Astrocyte (in vitro differentiated cells and primary cell): ENCODE results near the gene UGT1A9. TPM values are rescaled to one million over a fixed set of nuclear protein-coding genes. Genes with fewer than 3 reads are reported as not detected.
"Not testable (repeated sequence)": the region's sequence is repeated elsewhere in the genome, so short reads cannot be mapped to it uniquely, and the experiment has no call there.

Experiments used
- DNase-seq: peaks from one replicate; pipeline ENCODE4 v3.0.0-alpha.2; 2010; ENCODE audit warnings: low read depth
- FAIRE-seq: peaks from 2 replicates; lab custom pipeline; 2011; peaks lifted over from hg19 to GRCh38; lab: Jason Lieb, UNC
- H2AFZ ChIP-seq: 2 replicates; pipeline ENCODE4 v1.6.0; 2012; ENCODE audit warnings: low read depth, low read length, inconsistent platforms
- H3K27ac ChIP-seq: 2 replicates; pipeline ENCODE4 v1.5.1; 2011; ENCODE audit warnings: low read depth, low read length, inconsistent platforms
- H3K27me3 ChIP-seq: 2 replicates; pipeline ENCODE4 v1.6.0; 2011; ENCODE audit warnings: low read length, inconsistent platforms; ENCODE audit not compliant: insufficient read depth
- H3K36me3 ChIP-seq: 2 replicates; pipeline ENCODE4 v1.5.1; 2011; ENCODE audit warnings: low read length, inconsistent platforms; ENCODE audit not compliant: insufficient read depth
- H3K4me1 ChIP-seq: 2 replicates; pipeline ENCODE4 v1.5.1; 2011; ENCODE audit warnings: low read length, inconsistent platforms; ENCODE audit not compliant: insufficient read depth
- H3K4me2 ChIP-seq: 2 replicates; pipeline ENCODE4 v1.6.0; 2012; ENCODE audit warnings: low read length, inconsistent platforms
- H3K4me3 ChIP-seq: 2 replicates; pipeline ENCODE4 v1.5.1; 2011; ENCODE audit warnings: low read depth, mild to moderate bottlenecking, low read length, inconsistent platforms; ENCODE audit not compliant: insufficient read depth
- H3K79me2 ChIP-seq: 2 replicates; pipeline ENCODE4 v1.6.0; 2012; ENCODE audit warnings: mild to moderate bottlenecking, low read length, inconsistent platforms; ENCODE audit not compliant: insufficient read depth
- H3K9ac ChIP-seq: 2 replicates; pipeline ENCODE4 v1.6.0; 2012; ENCODE audit warnings: mild to moderate bottlenecking, low read length, inconsistent platforms
- H3K9me3 ChIP-seq: 2 replicates; pipeline ENCODE4 v1.5.1; 2012; ENCODE audit warnings: low read depth, mild to moderate bottlenecking, low read length, inconsistent platforms; ENCODE audit not compliant: insufficient read depth
- H4K20me1 ChIP-seq: 2 replicates; pipeline ENCODE4 v1.6.0; 2012; ENCODE audit warnings: low read length, inconsistent platforms; ENCODE audit not compliant: insufficient read depth
- H3K27ac Mint-ChIP-seq: one replicate; pipeline ENCODE4 v1.8.0; 2021; ENCODE audit warnings: mild to moderate bottlenecking, mixed read lengths; ENCODE audit not compliant: unreplicated experiment
- H3K27me3 Mint-ChIP-seq: one replicate; pipeline ENCODE4 v1.8.0; 2021; ENCODE audit warnings: low read depth, mixed read lengths; ENCODE audit not compliant: unreplicated experiment
- H3K36me3 Mint-ChIP-seq: one replicate; pipeline ENCODE4 v1.8.0; 2021; ENCODE audit warnings: low read depth, mixed read lengths; ENCODE audit not compliant: unreplicated experiment
- H3K4me1 Mint-ChIP-seq: one replicate; pipeline ENCODE4 v1.8.0; 2021; ENCODE audit warnings: low read depth, mixed read lengths; ENCODE audit not compliant: unreplicated experiment
- H3K4me3 Mint-ChIP-seq: one replicate; pipeline ENCODE4 v1.8.0; 2021; ENCODE audit warnings: mild to moderate bottlenecking, moderate library complexity, mixed read lengths; ENCODE audit not compliant: unreplicated experiment
- H3K9me3 Mint-ChIP-seq: one replicate; pipeline ENCODE4 v1.8.0; 2021; ENCODE audit warnings: mild to moderate bottlenecking, mixed read lengths; ENCODE audit not compliant: unreplicated experiment
- CTCF ChIP-seq: IDR thresholded peaks from 2 replicates; pipeline ENCODE4 v1.5.1; 2011; ENCODE audit warnings: low read depth, mild to moderate bottlenecking, inconsistent platforms, low read length, moderate library complexity; ENCODE audit not compliant: insufficient read depth
- EZH2 ChIP-seq: IDR thresholded peaks from 2 replicates; pipeline ENCODE4 v1.6.1; 2012; ENCODE audit warnings: mild to moderate bottlenecking, low read length, inconsistent platforms; ENCODE audit not compliant: insufficient read depth
- total RNA-seq: library from RNA; stranded (reverse); gene quantifications from 2 replicates; pipeline ENCODE4 v1.2.1, GENCODE V29; 2021

UGT1A9 gene
- total RNA-seq, 1 donor from 2014 or later = not detected

- H3K4me2 ChIP-seq = no peak overlapping the region
- H3K27ac ChIP-seq = no peak overlapping the region
- Mint-ChIP-seq H3K36me3 (no peaks in the 10 kb centered on the region), H3K27me3 (peaks cover 23% of the 10 kb centered on the region), H3K4me1 (no peaks in the 10 kb centered on the region), H3K9me3 (peaks cover 7% of the 10 kb centered on the region), H3K27ac (no peak overlapping the region), H3K4me3 (no peak overlapping the region)
- H2AFZ ChIP-seq = no peak overlapping the region
- H3K4me1 ChIP-seq = no peaks in the 10 kb centered on the region
- H3K4me3 ChIP-seq = no peak overlapping the region
- no peak for DNase-seq
- H3K9ac ChIP-seq = no peak overlapping the region
- H4K20me1 ChIP-seq = no peaks in the 10 kb centered on the region
- H3K79me2 ChIP-seq = no peaks in the 10 kb centered on the region
- no peaks in the 10 kb centered on the region for H3K36me3 ChIP-seq
- no peaks in the 10 kb centered on the region for H3K9me3 ChIP-seq
- no peak for TF ChIP-seq EZH2
- no peak for TF ChIP-seq CTCF
- FAIRE-seq = no peak
- no peaks in the 10 kb centered on the region for H3K27me3 ChIP-seq
Observed at GRCh38 chr2:233638836-233639235, 32.9 kb upstream of the UGT1A9 start.

GRCh38 chr2:233639860-233640259 is 31.8 kb upstream of the UGT1A9 start:
- peaks cover 16% of the 10 kb centered on the region for H3K27me3 Mint-ChIP-seq
- H3K27ac Mint-ChIP-seq = no peak overlapping the region
- FAIRE-seq (no peak), DNase-seq (no peak)
- Histone ChIP-seq H3K4me3 (no peak overlapping the region), H3K9me3 (no peaks in the 10 kb centered on the region), H4K20me1 (no peaks in the 10 kb centered on the region), H3K9ac (no peak overlapping the region), H3K36me3 (no peaks in the 10 kb centered on the region), H2AFZ (no peak overlapping the region), H3K4me2 (no peak overlapping the region), H3K27me3 (no peaks in the 10 kb centered on the region), H3K79me2 (no peaks in the 10 kb centered on the region), H3K27ac (no peak overlapping the region), H3K4me1 (no peaks in the 10 kb centered on the region)
- H3K36me3 Mint-ChIP-seq = no peaks in the 10 kb centered on the region
- no peak overlapping the region for H3K4me3 Mint-ChIP-seq
- no peak for TF ChIP-seq CTCF
- no peaks in the 10 kb centered on the region for H3K4me1 Mint-ChIP-seq
- H3K9me3 Mint-ChIP-seq = peaks cover 7% of the 10 kb centered on the region

GRCh38 chr2:233643128-233643527 is 28.6 kb upstream of the UGT1A9 start:
- Histone ChIP-seq H3K36me3 (no peaks in the 10 kb centered on the region), H3K4me3 (no peak overlapping the region), H2AFZ (no peak overlapping the region), H3K79me2 (no peaks in the 10 kb centered on the region), H3K27ac (no peak overlapping the region), H3K9ac (no peak overlapping the region), H3K4me1 (no peaks in the 10 kb centered on the region), H3K27me3 (no peaks in the 10 kb centered on the region), H3K4me2 (no peak overlapping the region), H4K20me1 (no peaks in the 10 kb centered on the region), H3K9me3 (peaks cover 3% of the 10 kb centered on the region)
- Mint-ChIP-seq H3K4me1 (no peaks in the 10 kb centered on the region), H3K4me3 (no peak overlapping the region), H3K27ac (no peak overlapping the region), H3K9me3 (peaks cover 12% of the 10 kb centered on the region), H3K36me3 (no peaks in the 10 kb centered on the region), H3K27me3 (peaks cover 5% of the 10 kb centered on the region)
- TF ChIP-seq CTCF (no peak), EZH2 (no peak)
- FAIRE-seq (no peak), DNase-seq (no peak)

GRCh38 chr2:233646033-233646432 is 25.7 kb upstream of the UGT1A9 start:
- H3K4me2 ChIP-seq, H3K4me1 ChIP-seq, H3K4me1 Mint-ChIP-seq, H3K36me3 Mint-ChIP-seq, FAIRE-seq, H3K36me3 ChIP-seq, H3K4me3 ChIP-seq, H3K27ac Mint-ChIP-seq, H3K27me3 Mint-ChIP-seq, H3K27me3 ChIP-seq, DNase-seq, H3K9ac ChIP-seq, H3K9me3 ChIP-seq, H2AFZ ChIP-seq, H3K4me3 Mint-ChIP-seq, H4K20me1 ChIP-seq, H3K27ac ChIP-seq, H3K79me2 ChIP-seq: not testable (repeated sequence)
- peaks cover 12% of the 10 kb centered on the region for H3K9me3 Mint-ChIP-seq
